GM18868 (cell line): ENCODE results near the gene UGT1A6.
"Not testable (repeated sequence)": the region's sequence is repeated elsewhere in the genome, so short reads cannot be mapped to it uniquely, and the experiment has no call there.

Experiments used
- ATAC-seq: cut with Tn5 transposase; IDR thresholded peaks from one replicate; pipeline ENCODE4 v1.9.1; 2021; ENCODE audit warnings: mild to moderate bottlenecking, moderate library complexity; ENCODE audit not compliant: unreplicated experiment

The UGT1A6 gene

DNA sequence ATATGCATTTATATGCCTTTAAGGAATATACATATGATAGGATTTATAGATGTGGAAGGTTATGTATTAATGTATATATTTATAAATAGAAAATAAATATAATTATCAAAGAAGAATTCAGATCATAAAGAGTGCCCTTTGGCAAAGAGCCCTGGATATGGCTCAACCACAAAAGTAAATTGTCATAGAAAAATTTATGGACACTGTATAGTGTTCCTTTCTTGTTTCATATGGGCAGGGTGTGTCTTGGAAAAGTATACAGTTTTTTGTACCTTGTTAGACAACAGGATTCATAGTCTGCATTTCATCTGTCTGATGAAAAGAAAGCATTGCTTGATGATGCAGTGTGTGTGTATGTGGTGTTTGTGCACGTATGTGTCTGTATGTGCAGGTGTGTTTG lies 8.1 kb upstream of the UGT1A6 start:
- no peak for ATAC-seq

DNA sequence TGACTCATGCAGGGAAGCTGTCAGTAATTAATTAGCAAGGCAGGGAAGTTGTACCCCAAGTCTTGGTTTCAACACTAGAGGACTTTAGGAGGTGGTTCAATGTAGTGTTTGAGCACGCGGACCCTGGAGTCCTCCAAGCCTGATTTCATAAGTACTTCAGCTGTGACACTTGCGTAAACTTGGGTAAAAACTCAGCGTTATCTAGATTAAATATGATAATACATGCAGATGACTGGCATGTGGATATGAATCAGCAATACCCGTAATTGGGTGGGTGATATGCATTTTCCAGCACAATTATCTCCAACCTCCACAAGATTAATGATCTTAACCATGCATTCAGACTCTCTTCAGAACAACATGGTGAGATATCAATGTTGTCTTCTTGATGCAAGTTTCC lies 5.8 kb upstream of the UGT1A6 start:
- ATAC-seq: no peak

DNA sequence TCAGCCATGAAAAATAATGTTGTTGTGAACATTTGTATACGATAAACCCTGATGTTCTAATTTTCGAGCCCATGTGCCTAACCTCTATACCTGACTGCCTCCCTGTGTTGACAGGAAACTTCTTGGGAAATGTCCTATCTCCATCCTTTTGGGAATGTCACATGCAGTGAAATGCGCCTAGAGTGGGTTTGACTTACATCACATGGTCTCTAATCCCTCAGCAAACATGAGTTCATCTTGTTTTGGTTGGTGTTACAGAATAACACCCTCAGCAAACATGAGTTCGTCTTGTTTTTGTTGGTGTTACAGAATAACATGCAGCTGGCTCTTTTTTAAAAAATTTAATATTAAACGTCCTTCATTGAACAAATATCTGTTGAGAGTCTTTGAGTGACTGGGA lies 4.3 kb upstream of the UGT1A6 start:
- no peak for ATAC-seq

DNA sequence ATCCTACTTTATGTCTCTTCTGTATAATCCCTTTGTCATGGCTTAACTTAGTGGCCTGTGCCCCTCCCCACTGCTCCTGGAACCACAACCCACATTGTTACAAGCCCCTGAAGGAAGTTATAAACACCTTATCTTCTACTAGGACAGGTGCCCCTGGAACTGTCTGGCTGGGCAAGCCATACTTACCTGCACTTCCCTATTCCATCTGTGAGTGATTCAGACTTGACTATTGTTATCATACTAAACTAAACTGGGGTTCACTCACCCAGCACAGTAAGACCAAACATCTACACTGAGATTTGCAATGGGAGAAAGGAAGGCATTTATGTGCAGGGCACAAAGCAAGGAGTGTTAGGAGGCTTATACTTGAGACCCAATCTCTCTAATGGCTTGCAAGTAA lies 3.7 kb upstream of the UGT1A6 start:
- ATAC-seq: no peak

DNA sequence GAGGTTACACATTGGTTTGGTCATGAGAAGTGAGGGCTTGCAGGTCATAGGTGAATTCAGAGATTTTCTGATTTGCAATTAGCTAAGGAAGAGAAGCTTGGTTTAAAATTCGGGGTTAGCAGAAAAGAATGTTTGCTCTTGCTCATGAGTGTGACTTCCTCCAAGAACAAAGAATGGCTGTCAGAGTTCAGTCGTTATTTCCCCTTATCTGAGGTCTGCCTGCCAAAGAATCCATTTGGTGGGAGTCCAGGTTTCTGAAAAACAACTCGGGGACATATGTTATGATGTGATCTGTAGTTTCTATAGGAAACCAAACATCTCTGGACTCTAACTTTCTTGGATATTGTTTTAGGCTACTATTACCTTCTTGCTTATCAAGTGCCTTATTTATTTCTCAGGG lies 3.2 kb upstream of the UGT1A6 start:
- ATAC-seq: no peak

DNA sequence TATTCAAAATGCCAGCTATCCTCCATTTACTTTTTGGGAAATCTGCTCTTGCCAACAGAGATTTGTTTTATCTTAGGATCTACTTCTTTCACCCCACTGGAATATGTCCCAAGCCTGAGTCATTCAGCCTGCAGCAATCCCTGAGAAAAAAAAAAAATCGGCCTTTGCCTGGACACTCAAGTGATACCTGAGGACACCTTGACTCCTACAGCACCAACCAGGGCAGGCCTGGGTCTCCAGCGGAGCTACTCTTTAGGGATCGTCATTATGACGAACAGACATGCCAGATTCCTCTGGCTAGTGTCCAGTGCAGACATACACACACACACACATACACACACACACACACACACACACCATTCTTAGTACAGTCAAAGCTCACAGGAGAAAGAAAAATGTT lies 2.2 kb upstream of the UGT1A6 start:
- ATAC-seq: no peak

DNA sequence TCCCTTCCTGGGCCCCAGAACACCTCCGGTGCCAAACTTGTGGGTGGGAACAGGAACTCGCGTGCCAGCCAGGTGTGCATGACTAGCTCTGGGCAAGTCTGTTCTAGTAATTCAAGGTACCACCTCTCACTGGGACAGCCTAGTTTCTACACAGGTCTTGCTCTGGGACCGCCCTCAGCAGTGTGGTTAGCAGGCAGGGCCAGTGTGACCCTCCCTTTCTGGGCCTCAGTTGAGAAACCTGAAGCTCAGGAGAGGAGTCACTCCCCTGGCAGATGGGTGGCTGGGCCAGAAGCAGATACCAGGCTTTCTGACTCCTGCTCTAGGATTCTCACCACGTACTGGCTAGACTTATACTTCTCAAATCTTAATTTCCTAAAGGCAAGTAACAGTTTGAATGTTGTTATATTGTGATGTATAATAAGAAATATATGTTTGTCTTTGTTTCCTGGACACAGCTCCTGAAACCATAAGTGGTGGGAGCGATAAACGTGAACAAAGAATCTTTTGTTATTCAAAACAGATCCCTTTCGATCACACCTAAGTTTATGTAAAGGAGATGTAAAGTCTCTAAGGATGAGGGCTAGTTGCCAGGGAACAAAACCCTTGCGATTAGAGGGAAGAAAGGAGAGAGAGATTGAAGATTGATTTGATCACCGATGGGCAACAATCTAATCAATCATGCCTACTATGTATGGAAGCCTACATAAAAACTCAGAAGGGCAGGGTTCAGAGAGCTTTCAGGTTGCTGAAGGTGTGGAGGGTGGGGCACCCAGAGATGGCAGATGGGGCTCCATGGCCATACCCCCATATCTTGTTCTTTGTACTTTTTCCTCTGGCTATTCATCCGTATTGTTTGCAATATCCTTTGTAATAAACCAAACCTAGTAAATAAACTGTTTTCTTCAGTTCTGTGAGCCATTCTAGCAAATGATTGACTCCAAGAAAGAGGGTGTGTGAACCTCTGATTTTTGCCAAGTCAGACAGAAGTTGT lies 952 bp upstream of the UGT1A6 start:
- no peak for ATAC-seq

DNA sequence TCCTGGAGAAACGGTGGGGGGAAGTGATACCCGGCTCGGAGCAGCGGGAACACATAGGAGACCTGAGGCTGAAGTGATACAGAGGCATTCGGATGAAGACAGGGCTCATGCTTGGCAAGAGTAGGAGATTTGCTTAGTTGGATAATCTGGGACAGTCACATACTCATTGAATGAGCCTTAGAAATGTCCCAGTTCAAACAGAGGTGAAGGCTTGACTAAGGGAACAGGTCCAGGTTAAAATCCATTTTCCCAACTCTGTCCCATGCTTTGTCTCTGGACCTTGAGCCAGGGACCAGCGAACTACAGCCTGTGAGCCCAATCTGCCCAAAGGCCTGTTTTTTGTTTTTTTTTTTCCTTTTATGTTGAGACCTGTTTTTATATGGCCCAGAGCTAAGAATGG lies 1.3 kb downstream of the UGT1A6 start:
- no peak for ATAC-seq

DNA sequence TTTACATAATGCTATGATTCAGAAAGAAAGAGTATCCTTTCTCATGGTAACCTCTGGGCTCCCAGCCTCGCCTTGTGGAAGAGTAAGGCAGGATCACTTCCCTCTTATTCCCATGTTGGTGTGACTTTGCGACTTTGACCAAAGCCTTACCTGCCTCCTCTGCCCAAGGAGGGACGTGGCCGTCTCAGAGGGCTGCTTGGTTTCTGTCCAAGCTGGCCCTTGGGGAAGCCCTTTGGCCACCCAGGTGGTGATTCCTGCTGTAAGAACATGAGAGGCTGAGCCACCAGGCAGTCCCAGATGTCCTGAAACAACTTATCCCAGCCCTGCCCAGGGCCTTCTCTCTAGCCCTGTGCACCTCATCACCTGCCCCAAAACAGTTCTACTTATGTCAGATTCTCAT lies 6.0 kb downstream of the UGT1A6 start:
- ATAC-seq: no peak

DNA sequence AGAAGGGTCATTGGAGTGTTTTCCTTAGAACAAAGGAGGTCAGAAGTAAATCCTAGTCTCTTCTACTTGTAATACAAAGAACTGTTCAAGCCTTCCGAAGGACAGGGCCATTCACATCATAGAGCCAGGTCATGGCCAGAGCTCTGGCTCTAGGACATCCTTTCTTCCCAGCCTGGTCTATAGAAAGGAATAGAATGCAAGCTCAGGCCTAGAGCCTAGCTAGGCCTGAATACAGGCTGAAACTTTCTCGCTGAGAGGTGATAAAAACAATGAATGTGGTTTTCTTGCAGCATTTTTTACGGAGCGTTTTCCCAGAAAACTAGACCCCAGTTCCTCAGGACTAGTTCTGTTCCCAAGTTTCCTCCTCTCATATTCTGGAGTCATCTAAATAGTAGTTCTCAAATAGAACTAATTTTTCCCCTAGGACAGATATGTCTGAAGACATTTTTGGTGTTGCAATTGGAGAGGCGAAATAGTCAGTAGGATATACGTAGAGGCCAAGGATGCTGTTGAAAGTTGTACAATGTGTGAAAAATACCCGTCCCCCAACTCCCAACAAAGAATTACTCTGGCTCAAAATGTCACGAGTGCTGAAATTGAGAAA lies 6.8 kb downstream of the UGT1A6 start:
- no peak for ATAC-seq

DNA sequence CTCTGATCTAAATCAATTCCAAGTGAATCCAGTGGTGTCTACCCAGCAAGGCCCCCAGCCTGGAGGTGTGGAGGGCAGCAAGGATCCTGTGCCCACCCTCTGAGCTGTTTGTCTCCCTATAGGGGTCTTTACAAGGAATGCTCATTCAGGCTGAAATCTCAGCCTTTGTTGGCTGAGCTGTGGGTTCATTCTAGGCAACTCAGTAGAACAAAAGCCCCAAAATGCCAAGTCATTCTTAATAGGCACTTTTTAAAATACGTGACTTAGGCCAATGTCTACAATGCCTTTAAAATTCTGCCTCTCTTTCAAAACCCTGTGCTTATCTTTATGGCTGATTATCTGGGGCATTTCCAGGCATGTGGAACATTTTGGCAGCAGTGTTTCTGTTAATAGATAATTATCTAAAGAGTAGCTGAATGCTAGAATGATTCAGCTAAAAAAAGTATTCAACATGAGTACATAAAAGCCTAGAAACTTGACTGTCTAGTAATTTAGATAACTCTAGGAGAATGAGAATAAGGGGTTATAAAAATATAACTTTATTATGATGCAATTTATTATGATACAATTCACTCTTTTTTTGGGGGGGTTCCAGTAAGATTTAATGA lies 7.4 kb downstream of the UGT1A6 start:
- no peak for ATAC-seq

DNA sequence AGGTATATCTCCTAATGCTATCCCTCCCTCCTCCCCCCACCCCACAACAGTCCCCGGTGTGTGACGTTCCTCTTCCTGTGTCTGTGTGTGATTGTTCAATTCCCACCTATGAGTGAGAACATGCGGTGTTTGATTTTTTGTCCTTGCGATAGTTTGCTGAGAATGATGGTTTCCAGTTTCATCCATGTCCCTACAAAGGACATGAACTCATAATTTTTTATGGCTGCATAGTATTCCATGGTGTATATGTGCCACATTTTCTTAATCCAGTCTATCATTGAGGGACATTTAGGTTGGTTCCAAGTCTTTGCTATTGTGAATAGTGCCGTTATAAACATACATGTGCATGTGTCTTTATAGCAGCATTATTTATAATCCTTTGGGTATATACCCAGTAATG lies 8.2 kb downstream of the UGT1A6 start:
- ATAC-seq: not testable (repeated sequence)

DNA sequence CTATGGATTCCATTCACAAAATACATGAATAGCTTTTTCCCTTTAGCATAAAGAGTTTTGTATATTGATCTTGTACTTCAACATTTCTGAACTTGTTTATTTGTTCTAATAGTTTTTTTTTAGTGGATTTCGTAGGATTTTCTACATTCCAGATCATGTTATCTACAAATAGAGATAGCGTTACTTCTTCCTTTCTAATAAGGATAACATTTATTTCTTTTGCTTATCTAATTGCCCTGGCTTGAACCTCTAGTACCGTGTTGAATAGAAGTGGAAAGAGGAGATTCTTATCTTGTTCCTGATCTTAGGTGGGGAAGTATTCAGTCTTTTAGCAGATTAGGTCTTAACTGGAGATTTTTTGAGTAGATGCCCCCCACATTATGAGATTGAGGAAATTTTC lies 9.5 kb downstream of the UGT1A6 start:
- no peak for ATAC-seq

DNA sequence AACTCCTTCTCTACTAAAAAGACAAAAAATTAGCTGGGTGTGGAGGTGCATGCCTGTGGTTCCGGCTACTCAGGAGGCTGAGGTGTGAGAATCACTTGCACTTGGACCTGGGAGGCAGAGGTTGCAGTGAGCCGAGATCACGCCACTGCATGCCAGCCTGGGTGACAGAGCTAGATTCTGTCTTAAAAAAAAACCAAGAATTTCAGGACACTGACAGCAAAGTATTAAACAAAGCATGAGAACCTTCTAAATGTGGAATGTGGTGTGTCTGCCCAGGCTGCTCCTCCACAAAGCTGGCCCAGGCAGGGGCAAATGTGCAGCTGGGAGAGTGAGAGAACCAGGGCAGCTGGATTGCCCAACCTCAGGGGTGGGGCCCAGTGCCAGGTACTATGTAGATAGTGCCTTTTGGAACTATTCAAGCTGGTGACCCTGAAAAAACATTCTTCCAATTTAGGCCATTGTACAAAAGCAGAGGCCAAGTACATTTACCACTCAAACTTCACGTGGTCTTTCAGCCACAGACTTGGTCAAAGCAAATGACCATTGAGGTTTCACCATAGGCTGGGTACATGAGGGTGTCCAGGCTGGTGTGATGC lies 13.3 kb downstream of the UGT1A6 start:
- no peak for ATAC-seq

DNA sequence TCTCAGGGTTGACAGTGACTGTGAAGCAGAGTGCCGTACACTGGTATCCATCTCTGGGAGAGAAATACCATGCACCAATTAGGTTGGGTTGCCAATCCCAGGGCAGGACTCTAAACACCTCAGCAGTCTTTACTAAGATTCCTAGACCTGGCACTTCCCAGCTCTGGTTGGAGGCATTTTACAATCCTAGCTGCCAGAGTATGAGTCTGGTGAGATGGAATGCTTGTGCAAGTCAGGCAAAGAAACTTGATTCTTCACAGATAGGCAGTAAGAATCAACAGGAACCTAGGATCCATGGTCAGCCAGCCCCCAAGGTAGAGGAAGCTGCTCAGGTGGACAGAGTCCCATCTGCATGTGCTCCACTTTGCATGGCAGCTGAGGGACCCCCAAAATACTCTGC lies 14.0 kb downstream of the UGT1A6 start:
- ATAC-seq: no peak

DNA sequence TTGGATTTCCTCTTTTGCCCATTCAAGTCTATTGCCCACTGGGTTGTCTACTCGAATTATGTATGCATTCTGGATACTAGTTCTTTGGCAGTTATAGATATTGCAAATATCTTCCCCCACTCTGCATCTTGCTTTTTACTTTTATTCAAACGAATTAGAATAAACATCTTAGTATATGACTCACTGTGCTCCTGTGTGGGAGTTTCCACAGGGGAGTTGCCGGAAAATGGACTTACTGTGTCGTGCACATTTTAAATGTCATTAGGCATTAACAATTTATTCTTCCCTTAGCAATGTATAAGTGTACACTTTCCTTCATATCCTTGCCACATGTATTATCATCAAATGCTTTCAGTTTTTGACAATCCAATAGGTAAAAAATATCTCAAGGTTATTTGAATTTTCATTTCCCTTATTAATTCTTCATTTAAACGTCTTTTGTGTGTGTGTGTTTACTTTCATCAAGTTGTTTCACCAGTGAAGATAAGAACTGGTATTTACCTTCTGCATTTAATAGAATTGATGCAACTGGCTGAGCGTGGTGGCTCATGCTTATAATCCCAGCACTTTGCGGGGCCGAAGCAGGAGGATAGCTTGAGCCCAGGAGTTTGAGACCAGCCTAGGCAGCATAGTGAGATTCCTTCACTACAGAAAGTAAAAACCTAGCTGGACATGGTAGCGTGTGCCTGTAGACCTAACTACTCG lies 15.4 kb downstream of the UGT1A6 start:
- no peak for ATAC-seq

DNA sequence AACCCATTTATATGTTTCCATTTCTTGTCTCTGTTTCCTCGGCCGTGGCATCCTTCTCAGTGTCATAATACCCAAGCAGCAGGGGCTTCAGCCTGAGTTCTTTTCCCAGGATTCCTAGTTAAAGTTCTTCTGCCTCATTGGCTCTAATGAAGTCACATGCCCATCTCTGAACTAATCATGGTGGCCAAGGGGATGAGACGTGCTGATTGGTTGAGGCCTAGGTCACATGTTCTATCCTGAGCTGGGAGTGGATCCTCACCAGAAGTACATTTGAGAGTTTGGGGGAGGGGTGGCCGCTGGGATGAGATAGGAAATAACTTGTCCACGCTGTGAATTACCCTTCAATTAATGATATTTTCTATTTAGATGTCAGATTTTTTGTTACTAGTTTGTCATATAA lies 16.3 kb downstream of the UGT1A6 start:
- no peak for ATAC-seq

DNA sequence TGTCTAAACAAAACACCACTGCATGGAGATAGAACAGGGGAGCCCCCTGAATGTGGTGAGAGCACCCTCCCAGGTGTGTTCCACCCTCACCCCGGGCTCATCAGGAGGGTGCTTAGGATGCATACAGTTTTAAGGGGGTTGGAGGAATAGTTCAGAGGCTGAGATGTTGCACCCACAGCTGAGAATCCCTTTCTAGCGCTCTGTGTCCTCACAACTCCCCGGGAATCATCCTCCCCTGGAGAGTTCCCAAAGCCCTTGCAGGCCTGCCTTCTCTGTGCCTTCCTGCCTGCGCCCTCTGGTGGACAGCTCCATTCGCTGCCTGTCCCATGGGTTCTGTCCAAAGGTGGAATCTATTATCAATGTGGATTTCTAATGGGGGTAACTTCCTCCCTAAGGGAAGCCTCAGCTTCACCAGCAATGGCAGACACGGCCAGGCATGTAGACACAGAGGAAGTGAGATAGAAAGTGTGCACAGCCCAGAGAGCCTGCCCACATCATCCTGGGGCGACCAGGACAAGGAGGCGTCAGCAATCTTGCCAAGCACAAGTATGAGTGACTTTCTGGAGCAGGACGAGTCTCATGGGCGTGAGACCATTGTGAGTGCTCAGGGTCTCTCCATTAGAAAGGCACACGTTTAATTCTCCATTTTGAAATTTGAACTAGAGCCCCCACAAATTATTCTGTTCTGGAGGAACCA lies 18.8 kb downstream of the UGT1A6 start:
- ATAC-seq: peak; percentile 62

DNA sequence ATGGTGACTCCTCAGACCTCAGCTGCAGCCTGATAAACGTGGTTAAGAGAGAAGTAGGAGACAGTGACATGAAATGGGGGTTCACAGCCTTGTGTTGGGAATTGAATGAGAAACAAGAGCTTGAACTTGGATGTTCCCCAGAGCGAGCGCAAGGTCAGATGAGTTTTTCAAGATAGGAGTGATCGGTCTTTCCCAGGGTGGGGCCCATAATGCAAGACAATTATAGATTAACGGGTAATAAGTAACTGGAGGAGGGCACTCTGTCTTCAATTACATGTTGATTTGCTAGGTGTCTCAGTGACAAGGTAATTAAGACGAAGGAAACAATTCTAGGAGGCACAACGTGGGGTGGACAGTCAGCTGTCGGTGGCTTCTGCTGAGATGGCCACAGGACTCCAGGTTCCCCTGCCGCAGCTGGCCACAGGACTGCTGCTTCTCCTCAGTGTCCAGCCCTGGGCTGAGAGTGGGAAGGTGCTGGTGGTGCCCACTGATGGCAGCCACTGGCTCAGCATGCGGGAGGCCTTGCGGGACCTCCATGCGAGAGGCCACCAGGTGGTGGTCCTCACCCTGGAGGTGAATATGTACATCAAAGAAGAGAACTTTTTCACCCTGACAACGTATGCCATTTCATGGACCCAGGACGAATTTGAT lies 20.0 kb downstream of the UGT1A6 start, which contains the start of gene UGT1A5:
Gene UGT1A5, plus strand, starts transcription at position 297 of the 651 bp plus-strand sequence. Its CDS starts 85 bp downstream, at position 382.
- ATAC-seq: no peak

DNA sequence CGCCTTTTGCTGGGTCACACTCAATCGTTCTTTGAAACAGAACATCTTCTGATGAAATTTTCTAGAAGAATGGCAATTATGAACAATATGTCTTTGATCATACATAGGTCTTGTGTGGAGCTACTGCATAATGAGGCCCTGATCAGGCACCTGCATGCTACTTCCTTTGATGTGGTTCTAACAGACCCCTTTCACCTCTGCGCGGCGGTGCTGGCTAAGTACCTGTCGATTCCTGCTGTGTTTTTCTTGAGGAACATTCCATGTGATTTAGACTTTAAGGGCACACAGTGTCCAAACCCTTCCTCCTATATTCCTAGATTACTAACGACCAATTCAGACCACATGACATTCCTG lies 20.5 kb downstream of the UGT1A6 start:
- ATAC-seq: no peak
